Endodermal cell (in vitro differentiated cells): ENCODE results near the gene HLA-E. TPM values are rescaled to one million over a fixed set of nuclear protein-coding genes. Genes with fewer than 3 reads are reported as not detected.

Experiments used
- DNase-seq: peaks from one replicate; pipeline ENCODE4 v3.0.0-alpha.2; 2017
- H3K27ac ChIP-seq: 2 replicates; pipeline ENCODE4 v1.5.1; 2013; ENCODE audit warnings: mild to moderate bottlenecking, low read depth, low read length, moderate library complexity
- H3K27me3 ChIP-seq: 2 replicates; pipeline ENCODE4 v1.6.1; 2013; ENCODE audit warnings: mild to moderate bottlenecking, low read length, moderate library complexity; ENCODE audit not compliant: insufficient read depth, control insufficient read depth, poor library complexity, severe bottlenecking
- H3K36me3 ChIP-seq: 2 replicates; pipeline ENCODE4 v1.7.0; 2013; ENCODE audit warnings: mild to moderate bottlenecking, low read length, moderate library complexity; ENCODE audit not compliant: control insufficient read depth, insufficient read depth
- H3K4me1 ChIP-seq: one replicate; pipeline ENCODE4 v1.7.0; 2013; ENCODE audit warnings: low read length; ENCODE audit not compliant: control insufficient read depth, insufficient read depth
- H3K4me3 ChIP-seq: 2 replicates; pipeline ENCODE4 v1.5.1; 2013; ENCODE audit warnings: mild to moderate bottlenecking, low read length, moderate library complexity
- H3K9ac ChIP-seq: 2 replicates; pipeline ENCODE4 v1.6.1; 2013; ENCODE audit warnings: mild to moderate bottlenecking, low read length, moderate library complexity; ENCODE audit not compliant: poor library complexity, severe bottlenecking; ENCODE audit errors: extremely low read depth
- H3K9me3 ChIP-seq: 2 replicates; pipeline ENCODE4 v1.6.1; 2013; ENCODE audit warnings: mild to moderate bottlenecking, low read length, moderate library complexity; ENCODE audit not compliant: control insufficient read depth
- H3K27ac Mint-ChIP-seq: 2 replicates; pipeline ENCODE4 v1.8.0; 2020; ENCODE audit warnings: mixed read lengths
- H3K27me3 Mint-ChIP-seq: 2 replicates; pipeline ENCODE4 v1.8.0; 2021; ENCODE audit warnings: mild to moderate bottlenecking, mixed read lengths; ENCODE audit not compliant: insufficient read depth
- H3K36me3 Mint-ChIP-seq: 2 replicates; pipeline ENCODE4 v1.8.0; 2020; ENCODE audit warnings: low read depth, mixed read lengths
- H3K4me1 Mint-ChIP-seq: 2 replicates; pipeline ENCODE4 v1.8.0; 2020; ENCODE audit warnings: mixed read lengths
- H3K4me3 Mint-ChIP-seq: 2 replicates; pipeline ENCODE4 v1.8.0; 2020; ENCODE audit warnings: mild to moderate bottlenecking, moderate library complexity, mixed read lengths
- H3K9me3 Mint-ChIP-seq: 2 replicates; pipeline ENCODE4 v1.8.0; 2020; ENCODE audit warnings: mild to moderate bottlenecking, mixed read lengths
- WGBS, 2 experiments: methylation state at CpG; one replicate each; pipeline versions ENCODE4 v1.1.5 to v1.1.7; 2013; ENCODE audit warnings: missing lambda C conversion rate in 2 of 2, mixed read lengths in 1 of 2; ENCODE audit not compliant: insufficient coverage in 1 of 2, insufficient read length in 1 of 2; 5-methylcytosine and 5-hydroxymethylcytosine counted together
- long read RNA-seq, 4 experiments: library from polyadenylated mRNA in 2 of 4; library from RNA in 1 of 4; library from capped mRNA in 1 of 4; stranded (forward) in 3 of 4; unstranded in 1 of 4; transcript quantifications; one replicate each; pipeline ENCODE4 v2.0.0, GENCODE V29; 2020 to 2021; ENCODE audit warnings: inconsistent platforms in 1 of 4
- polyA plus RNA-seq, 2 experiments: library from polyadenylated mRNA; stranded (reverse); fragments of 50-300 nt; gene quantifications; one replicate each; pipeline ENCODE4 v1.2.3, GENCODE V29; 2013
- total RNA-seq, 2 donors: library from RNA; stranded (reverse); fragmentation: NEBNext Ultra II Directional in 1 of 2; extraction: Animal tissue kit (Norgen Biotek cat#: 25700) in 1 of 2; gene quantifications; 2 replicates in 1 of 2; 3 replicates in 1 of 2; pipeline ENCODE4 v1.2.1, GENCODE V29; 2021
- TF ChIP-seq, protein P1 (sequence below): fragments of 200-600 bp; sonication (generic); conservative IDR thresholded peaks from 2 replicates; pipeline ENCODE4 v1.5.0; 2021; ENCODE audit warnings: antibody characterized with exemption, mild to moderate bottlenecking

HLA-E gene
- total RNA-seq: 10 to 100 TPM; 31.7 to 38.4 TPM
- polyA plus RNA-seq (2013, experiment 1 of 2): 22.1 TPM
- 24.1 TPM for polyA plus RNA-seq (2013, experiment 2 of 2)
- long read RNA-seq, experiment 1, transcript HLA-E-201 (8 exons, 2,601 nt): major isoform, 9 of 25 reads
- long read RNA-seq, experiment 1, partial matches to known transcripts: 6 of 25 reads
- long read RNA-seq, experiment 1, other reads (novel, unspliced or antisense): 10 of 25 reads
- long read RNA-seq, experiment 2, transcript HLA-E-201 (8 exons, 2,601 nt): major isoform, 62 of 79 reads
- long read RNA-seq, experiment 2, partial matches to known transcripts: 9 of 79 reads
- long read RNA-seq, experiment 2, other reads (novel, unspliced or antisense): 8 of 79 reads
- long read RNA-seq, experiment 3, transcript HLA-E-201 (8 exons, 2,601 nt): major isoform, 95 of 105 reads
- long read RNA-seq, experiment 3, partial matches to known transcripts: 4 of 105 reads
- long read RNA-seq, experiment 3, other reads (novel, unspliced or antisense): 6 of 105 reads
- long read RNA-seq, experiment 4, transcript HLA-E-201 (8 exons, 2,601 nt): major isoform, 72 of 89 reads
- long read RNA-seq, experiment 4, partial matches to known transcripts: 11 of 89 reads
- long read RNA-seq, experiment 4, other reads (novel, unspliced or antisense): 6 of 89 reads

DNA sequence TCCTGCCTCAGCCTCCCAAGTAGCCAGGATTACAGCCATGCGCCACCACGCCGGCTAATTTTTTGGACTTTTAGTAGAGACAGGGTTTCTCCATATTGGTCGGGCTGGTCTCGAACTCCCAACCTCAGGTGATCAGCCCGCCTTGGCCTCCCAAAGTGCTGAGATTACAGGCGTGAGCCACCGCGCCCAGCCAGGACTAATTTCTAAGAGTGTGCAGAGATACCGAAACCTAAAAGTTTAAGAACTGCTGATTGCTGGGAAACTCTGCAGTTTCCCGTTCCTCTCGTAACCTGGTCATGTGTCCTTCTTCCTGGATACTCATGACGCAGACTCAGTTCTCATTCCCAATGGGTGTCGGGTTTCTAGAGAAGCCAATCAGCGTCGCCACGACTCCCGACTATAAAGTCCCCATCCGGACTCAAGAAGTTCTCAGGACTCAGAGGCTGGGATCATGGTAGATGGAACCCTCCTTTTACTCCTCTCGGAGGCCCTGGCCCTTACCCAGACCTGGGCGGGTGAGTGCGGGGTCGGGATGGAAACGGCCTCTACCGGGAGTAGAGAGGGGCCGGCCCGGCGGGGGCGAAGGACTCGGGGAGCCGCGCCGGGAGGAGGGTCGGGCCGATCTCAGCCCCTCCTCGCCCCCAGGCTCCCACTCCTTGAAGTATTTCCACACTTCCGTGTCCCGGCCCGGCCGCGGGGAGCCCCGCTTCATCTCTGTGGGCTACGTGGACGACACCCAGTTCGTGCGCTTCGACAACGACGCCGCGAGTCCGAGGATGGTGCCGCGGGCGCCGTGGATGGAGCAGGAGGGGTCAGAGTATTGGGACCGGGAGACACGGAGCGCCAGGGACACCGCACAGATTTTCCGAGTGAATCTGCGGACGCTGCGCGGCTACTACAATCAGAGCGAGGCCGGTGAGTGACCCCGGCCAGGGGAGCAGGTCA, at the start of gene HLA-E:
HLA-E (plus strand) TSS at position 429 of the 945 bp plus-strand sequence; CDS start at position 452, 23 bp downstream.
- H3K4me1 Mint-ChIP-seq: peaks cover 4% of the 10 kb centered on the region
- H3K27me3 ChIP-seq: peaks cover 12% of the 10 kb centered on the region
- H3K4me1 ChIP-seq: no peaks in the 10 kb centered on the region
- H3K9me3 Mint-ChIP-seq: no peaks in the 10 kb centered on the region
- no peaks in the 10 kb centered on the region for H3K9me3 ChIP-seq
- peak within 1 kb of the TSS; percentile 94 for H3K27ac Mint-ChIP-seq
- peak within 1 kb of the TSS; percentile 88 for H3K4me3 ChIP-seq
- TF ChIP-seq, protein P1, sequence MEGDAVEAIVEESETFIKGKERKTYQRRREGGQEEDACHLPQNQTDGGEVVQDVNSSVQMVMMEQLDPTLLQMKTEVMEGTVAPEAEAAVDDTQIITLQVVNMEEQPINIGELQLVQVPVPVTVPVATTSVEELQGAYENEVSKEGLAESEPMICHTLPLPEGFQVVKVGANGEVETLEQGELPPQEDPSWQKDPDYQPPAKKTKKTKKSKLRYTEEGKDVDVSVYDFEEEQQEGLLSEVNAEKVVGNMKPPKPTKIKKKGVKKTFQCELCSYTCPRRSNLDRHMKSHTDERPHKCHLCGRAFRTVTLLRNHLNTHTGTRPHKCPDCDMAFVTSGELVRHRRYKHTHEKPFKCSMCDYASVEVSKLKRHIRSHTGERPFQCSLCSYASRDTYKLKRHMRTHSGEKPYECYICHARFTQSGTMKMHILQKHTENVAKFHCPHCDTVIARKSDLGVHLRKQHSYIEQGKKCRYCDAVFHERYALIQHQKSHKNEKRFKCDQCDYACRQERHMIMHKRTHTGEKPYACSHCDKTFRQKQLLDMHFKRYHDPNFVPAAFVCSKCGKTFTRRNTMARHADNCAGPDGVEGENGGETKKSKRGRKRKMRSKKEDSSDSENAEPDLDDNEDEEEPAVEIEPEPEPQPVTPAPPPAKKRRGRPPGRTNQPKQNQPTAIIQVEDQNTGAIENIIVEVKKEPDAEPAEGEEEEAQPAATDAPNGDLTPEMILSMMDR: no peak
- peaks cover 26% of the 10 kb centered on the region for H3K36me3 Mint-ChIP-seq
- peak within 1 kb of the TSS; percentile 80 for H3K4me3 Mint-ChIP-seq
- peaks cover 23% of the 10 kb centered on the region for H3K27me3 Mint-ChIP-seq
- peaks cover 13% of the 10 kb centered on the region for H3K36me3 ChIP-seq
- peak within 1 kb of the TSS; percentile 12 for H3K27ac ChIP-seq
- H3K9ac ChIP-seq: peak within 1 kb of the TSS; percentile 57
- DNase-seq: peak; percentile 96
- WGBS, 2 experiments: 7 to 11% methylated on average over 31 to 68 of the region's 68 CpGs

DNA sequence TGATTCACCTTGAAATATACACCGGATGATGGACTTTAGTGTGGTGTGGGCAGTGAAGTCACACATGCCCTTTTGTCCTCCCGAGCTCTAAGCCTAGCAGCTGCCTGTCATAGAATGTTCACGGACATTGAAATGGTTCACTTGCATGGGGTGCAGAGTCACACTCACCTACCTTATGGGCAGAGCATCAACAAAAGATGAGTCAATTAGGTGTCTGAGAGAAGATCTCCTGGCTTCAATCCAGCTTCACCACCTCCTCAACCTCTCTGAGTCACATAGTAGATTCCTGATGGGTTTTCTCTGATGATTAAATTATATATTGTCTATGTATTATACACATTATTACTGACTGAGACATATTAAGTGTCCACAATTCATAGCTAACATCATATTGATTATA, 48.1 kb upstream of the HLA-E start:
- Mint-ChIP-seq H3K27ac (no peak overlapping the region), H3K36me3 (no peaks in the 10 kb centered on the region), H3K9me3 (no peaks in the 10 kb centered on the region), H3K27me3 (peaks cover 90% of the 10 kb centered on the region), H3K4me3 (no peak overlapping the region), H3K4me1 (no peaks in the 10 kb centered on the region)
- WGBS, 2 experiments: 54 to 72% methylated on average over 3 of the region's 3 CpGs
- no peak for DNase-seq
- H3K36me3 ChIP-seq: no peaks in the 10 kb centered on the region
- no peak overlapping the region for H3K9ac ChIP-seq
- no peak overlapping the region for H3K4me3 ChIP-seq
- TF ChIP-seq, protein P1: no peak
- no peaks in the 10 kb centered on the region for H3K9me3 ChIP-seq
- H3K27ac ChIP-seq: no peak overlapping the region
- H3K27me3 ChIP-seq: peaks cover 97% of the 10 kb centered on the region
- H3K4me1 ChIP-seq: no peaks in the 10 kb centered on the region
